Hepatocyte (in vitro differentiated cells): ENCODE measurements around the gene RPS24. TPM values are rescaled to one million over a fixed set of nuclear protein-coding genes. Genes with fewer than 3 reads are reported as not detected.

Experiments used
- DNase-seq: peaks from one replicate; pipeline ENCODE4 v3.0.0-alpha.2; 2016; ENCODE audit warnings: low spot score
- H2AFZ ChIP-seq: fragments of 200-600 bp; sonication (generic); 2 replicates; pipeline ENCODE4 v1.6.0; 2016; ENCODE audit warnings: antibody characterized with exemption, mild to moderate bottlenecking
- H3K27ac ChIP-seq: fragments of 200-600 bp; sonication (generic); 2 replicates; pipeline ENCODE4 v1.5.1; 2016; ENCODE audit warnings: mild to moderate bottlenecking
- H3K27me3 ChIP-seq: fragments of 200-600 bp; sonication (generic); 2 replicates; pipeline ENCODE4 v1.6.1; 2016
- H3K36me3 ChIP-seq: fragments of 200-600 bp; sonication (generic); replicated peaks from 2 replicates; pipeline ENCODE4 v1.5.1; 2016; ENCODE audit warnings: low read depth; ENCODE audit not compliant: insufficient read depth
- H3K4me1 ChIP-seq: fragments of 200-600 bp; sonication (generic); 2 replicates; pipeline ENCODE4 v1.5.1; 2016; ENCODE audit warnings: mild to moderate bottlenecking, moderate library complexity; ENCODE audit not compliant: insufficient read depth
- H3K4me2 ChIP-seq: fragments of 200-600 bp; sonication (generic); 2 replicates; pipeline ENCODE4 v1.6.0; 2016
- H3K4me3 ChIP-seq: fragments of 200-600 bp; sonication (generic); 2 replicates; pipeline ENCODE4 v1.5.1; 2016; ENCODE audit warnings: mild to moderate bottlenecking
- H3K79me2 ChIP-seq: fragments of 200-600 bp; sonication (generic); 2 replicates; pipeline ENCODE4 v1.6.0; 2017; ENCODE audit warnings: mild to moderate bottlenecking
- H3K9me2 ChIP-seq: fragments of 200-600 bp; sonication (generic); replicated peaks from 2 replicates; pipeline ENCODE4 v1.6.0; 2017; ENCODE audit warnings: mild to moderate bottlenecking; ENCODE audit not compliant: insufficient read depth
- H3K9me3 ChIP-seq: fragments of 200-600 bp; sonication (generic); 2 replicates; pipeline ENCODE4 v1.5.1; 2016; ENCODE audit warnings: low read depth, mild to moderate bottlenecking
- H4K20me1 ChIP-seq: fragments of 200-600 bp; sonication (generic); 2 replicates; pipeline ENCODE4 v1.6.0; 2016; ENCODE audit warnings: mild to moderate bottlenecking; ENCODE audit not compliant: insufficient read depth, poor library complexity, severe bottlenecking
- EZH2 ChIP-seq: fragments of 200-600 bp; sonication (generic); IDR thresholded peaks from 2 replicates; pipeline ENCODE4 v1.6.1; 2016; ENCODE audit warnings: antibody characterized with exemption, mild to moderate bottlenecking, borderline replicate concordance
- EZH2phosphoT487 ChIP-seq: fragments of 200-600 bp; sonication (generic); IDR thresholded peaks from one replicate; pipeline ENCODE4 v1.6.1; 2018; ENCODE audit warnings: antibody characterized with exemption, mild to moderate bottlenecking, low read depth, moderate library complexity; ENCODE audit not compliant: unreplicated experiment, severe bottlenecking
- WGBS: methylation state at CpG from one replicate; pipeline ENCODE4 v1.1.6; 2016; ENCODE audit warnings: low lambda C conversion rate; ENCODE audit errors: missing lambda C conversion rate; 5-methylcytosine and 5-hydroxymethylcytosine counted together
- polyA plus RNA-seq: library from polyadenylated mRNA; unstranded; fragments of >200 nt; fragmentation: Nextera tagmentation; extraction: Ambion mirVana; gene quantifications from 2 replicates; pipeline ENCODE4 v1.2.1, GENCODE V29; 2016
- total RNA-seq: library from RNA; depleted of rRNA; stranded (reverse); fragments of >200 nt; gene quantifications from 2 replicates; pipeline ENCODE4 v1.2.3, GENCODE V29; 2014
- TF ChIP-seq, protein P1 (sequence below): fragments of 200-600 bp; sonication (generic); IDR thresholded peaks from 2 replicates; pipeline ENCODE4 v1.5.1; 2016; ENCODE audit warnings: antibody characterized with exemption, mild to moderate bottlenecking; ENCODE audit not compliant: poor library complexity

The RPS24 gene
- total and polyA plus RNA-seq, 2 experiments from 2014 or later: 391 to 2,225 TPM

DNA sequence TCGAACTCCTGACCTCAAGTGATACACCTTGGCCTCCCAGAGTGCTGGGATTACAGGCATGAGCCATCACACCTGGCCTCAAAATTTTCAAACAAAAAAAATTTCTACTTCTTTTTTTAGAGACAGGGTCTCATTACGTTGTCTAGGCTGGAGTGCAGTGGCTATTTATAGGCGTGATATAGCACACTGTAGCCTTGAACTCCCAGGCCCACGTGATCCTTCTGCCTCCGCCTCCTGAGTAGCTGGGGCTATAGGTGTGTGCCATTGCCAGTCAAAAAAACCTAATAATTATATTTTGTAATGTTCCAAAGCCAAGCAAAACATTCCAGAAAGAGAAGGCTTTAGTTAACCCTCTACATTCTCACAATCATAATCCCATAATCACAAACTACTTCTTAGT lies 18.1 kb upstream of the RPS24 start:
- TF ChIP-seq EZH2phosphoT487 (no peak), EZH2 (no peak)
- TF ChIP-seq, protein P1, sequence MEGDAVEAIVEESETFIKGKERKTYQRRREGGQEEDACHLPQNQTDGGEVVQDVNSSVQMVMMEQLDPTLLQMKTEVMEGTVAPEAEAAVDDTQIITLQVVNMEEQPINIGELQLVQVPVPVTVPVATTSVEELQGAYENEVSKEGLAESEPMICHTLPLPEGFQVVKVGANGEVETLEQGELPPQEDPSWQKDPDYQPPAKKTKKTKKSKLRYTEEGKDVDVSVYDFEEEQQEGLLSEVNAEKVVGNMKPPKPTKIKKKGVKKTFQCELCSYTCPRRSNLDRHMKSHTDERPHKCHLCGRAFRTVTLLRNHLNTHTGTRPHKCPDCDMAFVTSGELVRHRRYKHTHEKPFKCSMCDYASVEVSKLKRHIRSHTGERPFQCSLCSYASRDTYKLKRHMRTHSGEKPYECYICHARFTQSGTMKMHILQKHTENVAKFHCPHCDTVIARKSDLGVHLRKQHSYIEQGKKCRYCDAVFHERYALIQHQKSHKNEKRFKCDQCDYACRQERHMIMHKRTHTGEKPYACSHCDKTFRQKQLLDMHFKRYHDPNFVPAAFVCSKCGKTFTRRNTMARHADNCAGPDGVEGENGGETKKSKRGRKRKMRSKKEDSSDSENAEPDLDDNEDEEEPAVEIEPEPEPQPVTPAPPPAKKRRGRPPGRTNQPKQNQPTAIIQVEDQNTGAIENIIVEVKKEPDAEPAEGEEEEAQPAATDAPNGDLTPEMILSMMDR: no peak
- 96% methylated on average over 5 of the region's 5 CpGs for WGBS
- no peaks in the 10 kb centered on the region for H3K27me3 ChIP-seq
- H3K4me3 ChIP-seq: no peak overlapping the region
- peaks cover 9% of the 10 kb centered on the region for H3K36me3 ChIP-seq
- no peaks in the 10 kb centered on the region for H3K9me3 ChIP-seq
- DNase-seq: no peak
- H3K4me2 ChIP-seq: no peak overlapping the region
- H3K4me1 ChIP-seq: no peaks in the 10 kb centered on the region
- H3K27ac ChIP-seq: no peak overlapping the region
- no peaks in the 10 kb centered on the region for H3K9me2 ChIP-seq
- no peaks in the 10 kb centered on the region for H3K79me2 ChIP-seq
- no peaks in the 10 kb centered on the region for H4K20me1 ChIP-seq
- H2AFZ ChIP-seq: no peak overlapping the region

DNA sequence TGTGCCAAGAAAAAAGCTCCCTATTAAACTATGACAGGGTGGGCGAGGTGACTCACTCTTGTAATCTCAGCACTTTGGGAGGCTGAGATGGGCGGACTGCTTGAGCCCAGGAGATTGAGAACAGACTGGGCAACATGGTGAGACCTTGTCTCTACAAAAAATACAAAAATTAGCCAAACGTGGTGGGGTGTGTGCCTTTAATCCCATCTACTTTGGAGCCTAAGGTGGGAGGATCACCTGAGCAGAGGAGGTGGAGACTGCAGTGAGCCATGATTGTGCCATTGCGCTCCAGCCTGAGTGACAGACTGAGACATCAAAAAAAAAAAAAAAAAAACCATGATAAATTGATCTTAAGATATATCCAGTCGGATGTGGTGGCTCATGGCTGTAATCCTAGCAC lies 15.8 kb upstream of the RPS24 start:
- Histone ChIP-seq H3K9me2 (no peaks in the 10 kb centered on the region), H3K36me3 (peaks cover 15% of the 10 kb centered on the region), H3K4me2 (no peak overlapping the region), H4K20me1 (no peaks in the 10 kb centered on the region), H3K27ac (no peak overlapping the region), H3K79me2 (no peaks in the 10 kb centered on the region), H3K4me3 (no peak overlapping the region), H3K4me1 (no peaks in the 10 kb centered on the region), H2AFZ (no peak overlapping the region), H3K27me3 (no peaks in the 10 kb centered on the region), H3K9me3 (no peaks in the 10 kb centered on the region)
- TF ChIP-seq, protein P1: no peak
- TF ChIP-seq EZH2phosphoT487 (no peak), EZH2 (no peak)
- no peak for DNase-seq
- WGBS: 93% methylated on average over 5 of the region's 5 CpGs

DNA sequence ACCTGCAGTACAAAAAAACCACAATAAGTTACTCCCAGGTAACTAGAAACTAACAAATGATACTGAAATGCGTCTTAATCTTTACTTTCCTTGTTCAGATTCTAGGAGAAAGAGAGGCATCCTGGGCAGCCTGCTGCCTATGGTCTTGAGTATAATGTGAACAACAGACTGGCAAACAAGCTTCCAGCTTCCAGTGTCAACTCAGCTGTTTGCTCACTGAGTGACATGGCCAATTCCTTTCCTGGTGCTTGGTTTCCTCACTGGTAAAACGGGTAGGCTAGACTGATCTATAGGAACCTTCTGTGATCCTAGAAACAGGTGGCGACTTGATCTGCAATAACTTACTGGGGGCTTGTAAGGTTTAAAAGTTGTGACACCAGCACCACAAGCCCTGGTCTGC lies 14.4 kb upstream of the RPS24 start:
- Histone ChIP-seq H2AFZ (no peak overlapping the region), H4K20me1 (no peaks in the 10 kb centered on the region), H3K4me1 (no peaks in the 10 kb centered on the region), H3K4me2 (no peak overlapping the region), H3K4me3 (no peak overlapping the region), H3K79me2 (no peaks in the 10 kb centered on the region), H3K36me3 (peaks cover 15% of the 10 kb centered on the region), H3K27me3 (no peaks in the 10 kb centered on the region), H3K9me2 (no peaks in the 10 kb centered on the region), H3K9me3 (no peaks in the 10 kb centered on the region), H3K27ac (no peak overlapping the region)
- TF ChIP-seq EZH2: no peak
- TF ChIP-seq, protein P1: no peak
- TF ChIP-seq EZH2phosphoT487: no peak
- no peak for DNase-seq
- 90% methylated on average over 3 of the region's 3 CpGs for WGBS

DNA sequence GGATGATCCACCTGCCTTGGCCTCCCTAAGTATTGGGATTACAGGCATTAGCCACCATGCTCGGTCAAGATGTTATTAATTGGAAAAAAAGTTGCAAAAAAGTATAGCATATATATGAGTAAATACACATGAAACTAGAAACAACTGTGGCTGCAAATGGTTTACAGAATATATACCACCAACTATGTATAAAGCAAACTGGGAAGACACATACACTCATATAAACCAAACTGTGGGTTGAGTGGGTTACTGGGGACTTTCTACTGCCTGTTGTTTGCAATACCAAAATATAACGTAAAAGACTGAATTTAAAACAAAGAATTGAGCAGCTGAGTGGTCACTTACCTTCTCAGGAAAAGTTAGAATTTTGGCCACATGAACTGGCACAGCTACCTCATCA lies 12.5 kb upstream of the RPS24 start:
- 100% methylated on average over 2 of the region's 2 CpGs for WGBS

More for the DNA sequence above, 12.5 kb upstream of the RPS24 start:
- H3K36me3 ChIP-seq: peaks cover 6% of the 10 kb centered on the region
- H3K9me2 ChIP-seq: no peaks in the 10 kb centered on the region
- no peak overlapping the region for H3K27ac ChIP-seq
- no peaks in the 10 kb centered on the region for H3K4me1 ChIP-seq
- H3K9me3 ChIP-seq: no peaks in the 10 kb centered on the region
- no peak overlapping the region for H3K4me2 ChIP-seq
- no peaks in the 10 kb centered on the region for H3K27me3 ChIP-seq
- TF ChIP-seq, protein P1: no peak
- TF ChIP-seq EZH2 (no peak), EZH2phosphoT487 (no peak)
- DNase-seq: no peak
- H3K4me3 ChIP-seq: no peak overlapping the region
- H3K79me2 ChIP-seq: no peaks in the 10 kb centered on the region
- no peak overlapping the region for H2AFZ ChIP-seq
- no peaks in the 10 kb centered on the region for H4K20me1 ChIP-seq
